Left lung (tissue), 10 donors: ENCODE measurements around the gene CCL11. TPM values are rescaled to one million over a fixed set of nuclear protein-coding genes. Genes with fewer than 3 reads are reported as not detected.

Source experiments
- ATAC-seq: fragments of 200-7000 bp; cut with Tn5 transposase; one replicate; pipeline ENCODE4 v1.9.1; 2020; ENCODE audit warnings: moderate library complexity
- DNase-seq, 4 donors: peaks; one replicate each; pipeline ENCODE4 v3.0.0-alpha.2; 2013 to 2020
- H3K27ac ChIP-seq, 2 donors: fragments of 200-600 bp; sonication (generic) in 1 of 2; one replicate each; pipeline versions ENCODE4 v1.5.0 to v1.8.0; 2020 to 2021
- H3K27me3 ChIP-seq, 2 donors: fragments of 200-600 bp; sonication (generic) in 1 of 2; one replicate each; pipeline versions ENCODE4 v1.5.0 to v1.8.0; 2020 to 2021
- H3K36me3 ChIP-seq, 2 donors: fragments of 200-600 bp; sonication (generic) in 1 of 2; one replicate each; pipeline versions ENCODE4 v1.5.0 to v1.8.0; 2020 to 2021
- H3K4me1 ChIP-seq, 2 donors: fragments of 200-600 bp; one replicate each; pipeline ENCODE4 v1.8.0; 2021
- H3K4me3 ChIP-seq, 2 donors: fragments of 200-600 bp; sonication (generic) in 1 of 2; one replicate each; pipeline versions ENCODE4 v1.5.0 to v1.8.0; 2020 to 2021; ENCODE audit warnings: mild to moderate bottlenecking in 1 of 2
- H3K9me3 ChIP-seq, 2 donors: fragments of 200-600 bp; sonication (generic) in 1 of 2; one replicate each; pipeline versions ENCODE4 v1.5.0 to v1.8.0; 2020 to 2021
- CTCF ChIP-seq, 2 donors: fragments of 200-600 bp; sonication (generic) in 1 of 2; IDR thresholded peaks; one replicate each; pipeline versions ENCODE4 v1.5.0 to v1.8.0; 2021; ENCODE audit warnings: antibody characterized with exemption in 2 of 2
- intact Hi-C, 2 donors: fragments of 100-400 bp; cut with DNase I; formaldehyde crosslinking; loops; one replicate each; pipeline versions ENCODE4 v1.11.2 to v1.14.2; 2022
- polyA plus RNA-seq, 6 donors: library from polyadenylated mRNA; unstranded; fragments of 120-200 nt; gene quantifications; one replicate each; pipeline ENCODE4 v1.2.1, GENCODE V29; 2013; ENCODE audit not compliant: insufficient read length in 6 of 6
- total RNA-seq, 2 donors: library from RNA; stranded (reverse); fragmentation: NEBNext Ultra II Directional; extraction: Animal tissue kit (Norgen Biotek cat#: 25700); gene quantifications; one replicate each; pipeline ENCODE4 v1.2.1, GENCODE V29; 2021
- donor health status: DM: no; HTN: yes; CAD: no.
- donor health status: DM: no; HTN: no; CAD: no.

CCL11 gene
- total and polyA plus RNA-seq, 8 donors = 0.20 to 0.99 (median 0.39) TPM

DNA sequence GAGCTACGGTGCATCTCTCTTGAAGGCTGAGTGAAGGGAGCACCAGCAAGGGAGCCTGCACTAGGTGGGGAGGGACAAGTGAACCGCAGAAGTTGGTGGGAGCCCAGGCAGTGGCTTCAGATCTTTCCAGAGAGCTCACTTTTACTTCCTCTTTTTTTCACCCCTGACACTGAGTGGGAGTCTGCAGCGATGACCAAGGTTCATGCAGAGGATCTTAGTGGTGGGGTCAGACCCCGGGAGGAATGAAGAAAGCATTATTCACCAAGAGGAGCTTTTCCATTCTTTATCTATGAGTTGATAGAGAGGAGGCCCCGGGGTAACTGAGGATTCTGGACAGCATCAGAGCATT lies 33.5 kb upstream of the CCL11 start:
- H3K4me1 ChIP-seq = peaks cover 61 to 93% of the 10 kb centered on the region in 2 donors

GRCh38 chr17:34252444-34253138 lies 33.0 kb upstream of the CCL11 start:
- H3K36me3 ChIP-seq = no peaks in the 10 kb centered on the region
- peaks cover 61 to 88% of the 10 kb centered on the region in 2 donors for H3K4me1 ChIP-seq
- no peaks in the 10 kb centered on the region for H3K27me3 ChIP-seq
- H3K27ac ChIP-seq = peak overlapping the region; percentile 77 to 78
- no peaks in the 10 kb centered on the region for H3K9me3 ChIP-seq
- ATAC-seq (peak; percentile 46), DNase-seq (peak; percentile 85 to 95 (median 88))
- intact Hi-C loops = no loop called here
- H3K4me3 ChIP-seq = no peak overlapping the region
- TF ChIP-seq CTCF (IDR thresholded peaks at IDR 0.05) = no peak

More for the DNA sequence above, 33.5 kb upstream of the CCL11 start:
- no peak for TF ChIP-seq CTCF (IDR thresholded peaks at IDR 0.05)
- DNase-seq = no peak
- Histone ChIP-seq H3K9me3 (no peaks in the 10 kb centered on the region), H3K27me3 (no peaks in the 10 kb centered on the region), H3K27ac (peak overlapping the region; percentile 77 to 78), H3K4me3 (no peak overlapping the region), H3K36me3 (no peaks in the 10 kb centered on the region)
- ATAC-seq = peak; percentile 4
- intact Hi-C loops = no loop called here

- no peaks in the 10 kb centered on the region for H3K9me3 ChIP-seq
- intact Hi-C loops = no loop called here
- peaks cover 61 to 83% of the 10 kb centered on the region in 2 donors for H3K4me1 ChIP-seq
- no peak for TF ChIP-seq CTCF (IDR thresholded peaks at IDR 0.05)
- no peaks in the 10 kb centered on the region for H3K27me3 ChIP-seq
- DNase-seq = no peak
- H3K27ac ChIP-seq = peak overlapping the region; percentile 77 to 78
- no peak for ATAC-seq
- no peaks in the 10 kb centered on the region for H3K36me3 ChIP-seq
- H3K4me3 ChIP-seq = no peak overlapping the region
Observed at GRCh38 chr17:34253139-34253525, 32.4 kb upstream of the CCL11 start.

DNA sequence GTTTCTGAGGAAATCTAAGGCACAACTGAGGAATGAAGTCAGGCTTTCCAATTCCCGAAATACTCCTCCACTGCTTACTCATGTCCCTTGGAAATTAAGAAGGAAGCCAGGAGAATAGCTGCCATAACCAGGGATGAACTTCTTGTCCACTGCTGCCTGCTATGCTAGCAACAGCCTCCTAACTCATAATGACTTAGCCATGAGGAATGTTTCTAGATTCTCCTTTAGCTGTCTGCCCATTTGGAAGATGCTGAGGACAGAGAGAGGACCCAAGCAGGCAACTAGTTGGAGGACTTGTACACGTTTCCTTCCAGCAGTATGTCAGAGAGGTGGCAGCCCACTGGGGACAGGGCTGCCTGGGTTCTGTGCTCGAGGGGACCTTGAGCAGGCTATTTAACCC lies 31.4 kb upstream of the CCL11 start:
- no peak for DNase-seq
- Histone ChIP-seq H3K27ac (peak overlapping the region; percentile 77 to 78), H3K36me3 (no peaks in the 10 kb centered on the region), H3K9me3 (no peaks in the 10 kb centered on the region), H3K27me3 (no peaks in the 10 kb centered on the region), H3K4me3 (no peak overlapping the region), H3K4me1 (peaks cover 58 to 78% of the 10 kb centered on the region in 2 donors)
- TF ChIP-seq CTCF (IDR thresholded peaks at IDR 0.05) = no peak
- peak; percentile 4 for ATAC-seq
- intact Hi-C loops = no loop called here

- DNase-seq (peak in 3 of 4 donors; percentile 69 to 89 (median 79)), ATAC-seq (peak; percentile 69)
- H3K27me3 ChIP-seq = no peaks in the 10 kb centered on the region
- H3K4me1 ChIP-seq = peaks cover 51 to 76% of the 10 kb centered on the region in 2 donors
- intact Hi-C loops = no loop called here
- H3K9me3 ChIP-seq = no peaks in the 10 kb centered on the region
- TF ChIP-seq CTCF (IDR thresholded peaks at IDR 0.05) = no peak
- H3K4me3 ChIP-seq = peak within 1 kb of the TSS; percentile 14 to 46
- no peaks in the 10 kb centered on the region for H3K36me3 ChIP-seq
- H3K27ac ChIP-seq = peak within 1 kb of the TSS; percentile 77 to 78
Observed at GRCh38 chr17:34254651-34255380, 30.7 kb upstream of the CCL11 start, which contains the start of gene CCL2. Gene CCL2, plus strand, starts transcription at chr17:34255285. Its CDS starts 65 bp downstream, at chr17:34255350.
